GM12878 (cell line): ENCODE results near the gene ANKRD33. TPM values are rescaled to one million over a fixed set of nuclear protein-coding genes. Genes with fewer than 3 reads are reported as not detected.

Experiments used
- ATAC-seq: fragments of 200-7000 bp; cut with Tn5 transposase; 3 replicates; pipeline ENCODE4 v1.9.1; 2020; ENCODE audit warnings: mild to moderate bottlenecking, moderate library complexity
- BruUV-seq: library from RNA; stranded (reverse); fragments of 400-500 nt; replicated peaks from 2 replicates; lab custom pipeline; 2021; lab: Mats Ljungman, UMichigan
- CTCF ChIA-PET: fragments of 300-600 bp; sonication (Branson Sonifier 250); formaldehyde crosslinking; extraction: SDS; loops from one replicate; lab custom pipeline; 2021; ENCODE audit warnings: inconsistent platforms; lab: Yijun Ruan, JAX
- POLR2A ChIA-PET: fragments of 350-600 bp; formaldehyde crosslinking; extraction: SDS; loops from one replicate; lab custom pipeline; 2021; ENCODE audit warnings: inconsistent platforms; lab: Charles Lee
- RAD21 ChIA-PET: fragments of 300-600 bp; sonication (Branson Sonifier 250); formaldehyde crosslinking; loops from one replicate; lab custom pipeline; 2023; ENCODE audit warnings: antibody characterized with exemption; ENCODE audit not compliant: unreplicated experiment; lab: Charles Lee
- SMC1A ChIA-PET: fragments of 300-600 bp; sonication (Branson Sonifier 250); formaldehyde crosslinking; loops from one replicate; lab custom pipeline; 2023; ENCODE audit not compliant: unreplicated experiment, uncharacterized antibody; lab: Charles Lee
- DNase-seq: peaks from one replicate; pipeline ENCODE4 v3.0.0-alpha.2; 2011; ENCODE audit warnings: low read depth, low spot score
- FAIRE-seq: peaks from 3 replicates; lab custom pipeline; 2011; peaks lifted over from hg19 to GRCh38; lab: Jason Lieb, UNC
- H2AFZ ChIP-seq: 2 replicates; pipeline ENCODE4 v1.6.0; 2011; ENCODE audit warnings: low read depth, low read length, control low read depth; ENCODE audit not compliant: control insufficient read depth
- H3K27ac ChIP-seq: 2 replicates; pipeline ENCODE4 v1.5.1; 2011; ENCODE audit warnings: control low read depth; ENCODE audit not compliant: control insufficient read depth, insufficient read depth
- H3K27me3 ChIP-seq, 2 experiments: replicated peaks in 1 of 2; 2 replicates each; pipeline versions ENCODE4 v1.6.0 to v1.6.1; 2011; ENCODE audit warnings: low read length in 1 of 2; ENCODE audit not compliant: control insufficient read depth in 2 of 2, insufficient read depth in 2 of 2
- H3K36me3 ChIP-seq, 2 experiments: 2 replicates each; pipeline ENCODE4 v1.5.1; 2011; ENCODE audit warnings: low read length in 1 of 2; ENCODE audit not compliant: control insufficient read depth in 2 of 2, insufficient read depth in 2 of 2
- H3K4me1 ChIP-seq: 2 replicates; pipeline ENCODE4 v1.6.1; 2011; ENCODE audit warnings: mild to moderate bottlenecking, low read length, moderate library complexity, mixed read lengths; ENCODE audit not compliant: control insufficient read depth, insufficient read depth
- H3K4me2 ChIP-seq: 2 replicates; pipeline ENCODE4 v1.6.0; 2011; ENCODE audit warnings: control low read depth; ENCODE audit not compliant: control insufficient read depth, insufficient read depth
- H3K4me3 ChIP-seq: fragments of 200-600 bp; sonication (generic); 2 replicates; pipeline ENCODE4 v1.5.1; 2016
- H3K79me2 ChIP-seq: 2 replicates; pipeline ENCODE4 v1.6.0; 2011; ENCODE audit warnings: low read length; ENCODE audit not compliant: control insufficient read depth, insufficient read depth
- H3K9ac ChIP-seq: 2 replicates; pipeline ENCODE4 v1.8.0; 2011; ENCODE audit warnings: low read length, control low read depth, mixed read lengths; ENCODE audit not compliant: control insufficient read depth, insufficient read depth
- H3K9me3 ChIP-seq: replicated peaks from 3 replicates; pipeline ENCODE4 v1.5.1; 2011; ENCODE audit warnings: mild to moderate bottlenecking, low read length; ENCODE audit not compliant: control insufficient read depth, insufficient read depth
- H4K20me1 ChIP-seq: 2 replicates; pipeline ENCODE4 v1.6.0; 2011; ENCODE audit not compliant: control insufficient read depth, insufficient read depth
- EP300 ChIP-seq, 2 experiments: fragments of 150-350 bp in 1 of 2; IDR thresholded peaks; 2 replicates each; pipeline ENCODE4 v1.6.1; 2011 to 2012; ENCODE audit warnings: low read depth in 2 of 2, low read length in 2 of 2, borderline replicate concordance in 1 of 2, improper control_type of control experiment in 1 of 2, inconsistent platforms in 1 of 2; ENCODE audit not compliant: control insufficient read depth in 1 of 2
- MTA2 ChIP-seq: fragments of 450-650 bp; IDR thresholded peaks from 2 replicates; pipeline ENCODE4 v1.6.1; 2016; ENCODE audit warnings: low read depth, mild to moderate bottlenecking, moderate library complexity
- TCF3 ChIP-seq: IDR thresholded peaks from 2 replicates; pipeline ENCODE4 v1.6.1; 2012; ENCODE audit warnings: low read depth, mild to moderate bottlenecking, low read length, borderline replicate concordance; ENCODE audit not compliant: insufficient read depth
- WGBS: methylation state at CpG from one replicate; pipeline ENCODE4 v1.1.6; 2016; ENCODE audit warnings: low lambda C conversion rate; ENCODE audit not compliant: insufficient replicate concordance, insufficient coverage; ENCODE audit errors: missing lambda C conversion rate; 5-methylcytosine and 5-hydroxymethylcytosine counted together
- in situ Hi-C: fragments of 300-500 bp; cut with MboI; formaldehyde crosslinking; loops from 9 replicates; pipeline ENCODE4 v1.14.3; 2018; ENCODE audit warnings: mixed read lengths
- intact Hi-C: fragments of 100-400 bp; cut with micrococcal nuclease; formaldehyde crosslinking; loops from one replicate; pipeline ENCODE4 v1.14.2; 2022; ENCODE audit not compliant: unreplicated experiment
- polyA plus RNA-seq, 11 experiments: library from polyadenylated mRNA; depleted of rRNA in 4 of 11; unstranded in 6 of 11; stranded (reverse) in 5 of 11; fragments of >200 nt; fragmentation: Nextera tagmentation in 4 of 11; fragmentation: Illumina TruSeq in 1 of 11; extraction: Ambion mirVana in 4 of 11; extraction: Trizol in 1 of 11; gene quantifications; 1 replicate in 1 of 11; 2 replicates in 10 of 11; pipeline versions ENCODE4 v1.2.1 to v1.2.3, GENCODE V29; 2011 to 2016; ENCODE audit warnings: inconsistent platforms in 2 of 11, missing spikeins in 2 of 11, low read depth in 1 of 11
- total RNA-seq, 4 experiments: library from RNA; depleted of rRNA in 3 of 4; stranded (reverse); fragments of >200 nt in 3 of 4; fragmentation: Illumina TruSeq in 1 of 4; extraction: Trizol in 1 of 4; gene quantifications; 2 replicates each; pipeline versions ENCODE4 v1.2.1 to v1.2.3, GENCODE V29; 2013 to 2021
- TF ChIP-seq, protein P1 (sequence below): fragments of 450-650 bp; IDR thresholded peaks from 2 replicates; pipeline ENCODE4 v1.6.1; 2014; ENCODE audit warnings: mild to moderate bottlenecking
- TF ChIP-seq, protein P2 (sequence below): fragments of 450-650 bp; formaldehyde crosslinking; IDR thresholded peaks from 2 replicates; pipeline ENCODE4 v1.4.0; 2022; ENCODE audit warnings: mild to moderate bottlenecking, moderate library complexity

Gene ANKRD33
- total and polyA plus RNA-seq, 10 of the 15 experiments (the other 5 are each of a cell fraction or from before 2014, with no cell fraction given) = not detected

DNA sequence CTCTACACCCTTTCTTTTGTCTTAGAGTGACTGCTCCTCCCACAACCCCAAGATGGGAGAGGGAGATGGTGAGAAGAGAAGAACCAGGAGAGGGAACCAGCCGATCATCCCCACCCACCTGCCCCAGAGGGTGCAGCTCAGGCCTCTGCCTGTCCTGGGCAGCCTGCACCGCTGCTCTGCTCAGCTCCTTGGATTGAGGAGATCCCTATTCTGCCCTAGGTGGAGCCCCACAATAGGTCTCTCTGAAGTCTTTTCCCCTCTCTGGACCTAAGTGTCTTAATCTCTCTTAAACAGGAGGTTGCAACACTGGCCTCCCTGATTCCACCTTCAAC, 2.2 kb downstream of the ANKRD33 start:
- POLR2A ChIA-PET = no interaction called here
- ATAC-seq (no peak), DNase-seq (no peak), FAIRE-seq (no peak)
- Histone ChIP-seq H3K36me3 (no peaks in the 10 kb centered on the region), H3K4me1 (no peaks in the 10 kb centered on the region), H3K4me3 (no peak overlapping the region), H3K27me3 (no peaks in the 10 kb centered on the region), H3K9ac (no peak overlapping the region), H3K4me2 (no peak overlapping the region), H3K79me2 (no peaks in the 10 kb centered on the region), H2AFZ (no peak overlapping the region), H3K27ac (no peak overlapping the region), H3K9me3 (no peaks in the 10 kb centered on the region; the same call in 2 of the 3 replicates), H4K20me1 (no peaks in the 10 kb centered on the region)
- SMC1A ChIA-PET = no interaction called here
- CTCF ChIA-PET = no interaction called here
- in situ Hi-C loops (no loop called here), intact Hi-C loops (loop anchor here (5.0 kb wide), 1 partner anchor 132 kb away; no protein-coding TSS in a partner anchor)
- 52% methylated on average over 2 of the region's 2 CpGs for WGBS
- TF ChIP-seq MTA2 (no peak), EP300 (IDR thresholded peaks at IDR 0.05; ENCODE audit: borderline replicate concordance in 1 of 2, control insufficient read depth in 1 of 2, low read depth in 2 of 2, low read length in 2 of 2) (no peak), TCF3 (no peak)
- TF ChIP-seq, protein P1, sequence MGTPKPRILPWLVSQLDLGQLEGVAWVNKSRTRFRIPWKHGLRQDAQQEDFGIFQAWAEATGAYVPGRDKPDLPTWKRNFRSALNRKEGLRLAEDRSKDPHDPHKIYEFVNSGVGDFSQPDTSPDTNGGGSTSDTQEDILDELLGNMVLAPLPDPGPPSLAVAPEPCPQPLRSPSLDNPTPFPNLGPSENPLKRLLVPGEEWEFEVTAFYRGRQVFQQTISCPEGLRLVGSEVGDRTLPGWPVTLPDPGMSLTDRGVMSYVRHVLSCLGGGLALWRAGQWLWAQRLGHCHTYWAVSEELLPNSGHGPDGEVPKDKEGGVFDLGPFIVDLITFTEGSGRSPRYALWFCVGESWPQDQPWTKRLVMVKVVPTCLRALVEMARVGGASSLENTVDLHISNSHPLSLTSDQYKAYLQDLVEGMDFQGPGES = no peak
- TF ChIP-seq, protein P2, sequence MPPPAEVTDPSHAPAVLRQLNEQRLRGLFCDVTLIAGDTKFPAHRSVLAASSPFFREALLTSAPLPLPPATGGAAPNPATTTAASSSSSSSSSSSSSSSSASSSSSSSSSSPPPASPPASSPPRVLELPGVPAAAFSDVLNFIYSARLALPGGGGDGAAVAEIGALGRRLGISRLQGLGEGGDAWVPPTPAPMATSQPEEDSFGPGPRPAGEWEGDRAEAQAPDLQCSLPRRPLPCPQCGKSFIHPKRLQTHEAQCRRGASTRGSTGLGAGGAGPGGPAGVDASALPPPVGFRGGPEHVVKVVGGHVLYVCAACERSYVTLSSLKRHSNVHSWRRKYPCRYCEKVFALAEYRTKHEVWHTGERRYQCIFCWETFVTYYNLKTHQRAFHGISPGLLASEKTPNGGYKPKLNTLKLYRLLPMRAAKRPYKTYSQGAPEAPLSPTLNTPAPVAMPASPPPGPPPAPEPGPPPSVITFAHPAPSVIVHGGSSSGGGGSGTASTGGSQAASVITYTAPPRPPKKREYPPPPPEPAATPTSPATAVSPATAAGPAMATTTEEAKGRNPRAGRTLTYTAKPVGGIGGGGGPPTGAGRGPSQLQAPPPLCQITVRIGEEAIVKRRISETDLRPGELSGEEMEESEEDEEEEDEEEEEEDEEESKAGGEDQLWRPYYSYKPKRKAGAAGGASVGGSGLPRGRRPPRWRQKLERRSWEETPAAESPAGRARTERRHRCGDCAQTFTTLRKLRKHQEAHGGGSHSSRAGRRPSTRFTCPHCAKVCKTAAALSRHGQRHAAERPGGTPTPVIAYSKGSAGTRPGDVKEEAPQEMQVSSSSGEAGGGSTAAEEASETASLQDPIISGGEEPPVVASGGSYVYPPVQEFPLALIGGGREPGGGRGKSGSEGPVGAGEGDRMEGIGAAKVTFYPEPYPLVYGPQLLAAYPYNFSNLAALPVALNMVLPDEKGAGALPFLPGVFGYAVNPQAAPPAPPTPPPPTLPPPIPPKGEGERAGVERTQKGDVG (CRISPR knock-in tag) = no peak
- RAD21 ChIA-PET = no interaction called here
- BruUV-seq = no TSS peak
